ENCODE data around the gene EDEM2.
"Not testable (repeated sequence)": the region's sequence is repeated elsewhere in the genome, so short reads cannot be mapped to it uniquely, and the experiment has no call there.

Gene EDEM2

DNA sequence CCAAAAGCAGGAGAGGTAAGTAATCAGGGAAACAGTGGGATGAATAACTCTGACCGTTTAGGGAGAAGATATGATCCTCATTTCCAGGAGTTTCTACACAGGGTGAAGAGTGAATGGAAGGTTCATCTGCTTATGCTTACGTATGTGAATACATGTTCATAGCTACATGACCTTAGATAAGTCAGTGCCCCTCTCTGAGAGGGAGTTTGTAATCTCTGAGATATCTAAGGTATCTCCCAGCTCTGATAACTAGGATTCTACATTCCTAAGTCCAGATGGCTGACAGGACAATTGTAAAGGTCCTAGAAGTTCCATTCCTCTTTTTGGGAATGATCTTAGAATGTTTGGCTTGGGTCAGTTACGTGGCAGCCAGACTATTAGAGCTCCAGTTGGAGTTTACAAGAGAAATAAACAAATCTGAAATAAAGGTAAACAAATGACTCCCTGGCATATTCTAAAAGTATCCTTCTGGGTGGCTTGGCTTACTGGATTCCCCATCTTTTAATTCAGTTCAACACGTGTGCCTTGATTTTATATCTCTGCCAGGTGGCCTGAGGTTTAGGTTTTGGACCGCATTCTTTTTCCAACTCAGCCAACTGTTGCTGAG is 40.6 kb upstream of the EDEM2 start:
- Histone ChIP-seq H3F3A (ENCODE audit: insufficient read depth) (no peaks in the 10 kb centered on the region), H3K36me3 (ENCODE audit: low read length) (no peaks in the 10 kb centered on the region), H3K4me2 (ENCODE audit: low read depth, low read length, poor library complexity, severe bottlenecking) (no peak overlapping the region), H3K27ac (ENCODE audit: low read depth, low read length) (no peak overlapping the region), H4K20me1 (ENCODE audit: low read depth, low read length) (no peaks in the 10 kb centered on the region), H3K9me3 (ENCODE audit: insufficient read depth, low read length) (no peaks in the 10 kb centered on the region), H2AFZ (ENCODE audit: low read depth, low read length, severe bottlenecking) (no peak overlapping the region), H3K79me2 (ENCODE audit: insufficient read depth, low read length) (no peaks in the 10 kb centered on the region), H3K27me3 (ENCODE audit: low read length) (no peaks in the 10 kb centered on the region), H3K9ac (ENCODE audit: low read length) (no peak overlapping the region), H3K9me2 (replicated peaks; ENCODE audit: insufficient read depth, low read length) (no peaks in the 10 kb centered on the region), H3K4me3 (ENCODE audit: insufficient read depth, low read length, poor library complexity, severe bottlenecking) (no peak overlapping the region)
- TF ChIP-seq, protein P1, sequence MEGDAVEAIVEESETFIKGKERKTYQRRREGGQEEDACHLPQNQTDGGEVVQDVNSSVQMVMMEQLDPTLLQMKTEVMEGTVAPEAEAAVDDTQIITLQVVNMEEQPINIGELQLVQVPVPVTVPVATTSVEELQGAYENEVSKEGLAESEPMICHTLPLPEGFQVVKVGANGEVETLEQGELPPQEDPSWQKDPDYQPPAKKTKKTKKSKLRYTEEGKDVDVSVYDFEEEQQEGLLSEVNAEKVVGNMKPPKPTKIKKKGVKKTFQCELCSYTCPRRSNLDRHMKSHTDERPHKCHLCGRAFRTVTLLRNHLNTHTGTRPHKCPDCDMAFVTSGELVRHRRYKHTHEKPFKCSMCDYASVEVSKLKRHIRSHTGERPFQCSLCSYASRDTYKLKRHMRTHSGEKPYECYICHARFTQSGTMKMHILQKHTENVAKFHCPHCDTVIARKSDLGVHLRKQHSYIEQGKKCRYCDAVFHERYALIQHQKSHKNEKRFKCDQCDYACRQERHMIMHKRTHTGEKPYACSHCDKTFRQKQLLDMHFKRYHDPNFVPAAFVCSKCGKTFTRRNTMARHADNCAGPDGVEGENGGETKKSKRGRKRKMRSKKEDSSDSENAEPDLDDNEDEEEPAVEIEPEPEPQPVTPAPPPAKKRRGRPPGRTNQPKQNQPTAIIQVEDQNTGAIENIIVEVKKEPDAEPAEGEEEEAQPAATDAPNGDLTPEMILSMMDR (IDR thresholded peaks at IDR 0.05; ENCODE audit: insufficient read depth, low read length, poor library complexity, severe bottlenecking) = no peak
- TF ChIP-seq EZH2phosphoT487 (conservative IDR thresholded peaks at IDR 0.05; ENCODE audit: low read length) = no peak

DNA sequence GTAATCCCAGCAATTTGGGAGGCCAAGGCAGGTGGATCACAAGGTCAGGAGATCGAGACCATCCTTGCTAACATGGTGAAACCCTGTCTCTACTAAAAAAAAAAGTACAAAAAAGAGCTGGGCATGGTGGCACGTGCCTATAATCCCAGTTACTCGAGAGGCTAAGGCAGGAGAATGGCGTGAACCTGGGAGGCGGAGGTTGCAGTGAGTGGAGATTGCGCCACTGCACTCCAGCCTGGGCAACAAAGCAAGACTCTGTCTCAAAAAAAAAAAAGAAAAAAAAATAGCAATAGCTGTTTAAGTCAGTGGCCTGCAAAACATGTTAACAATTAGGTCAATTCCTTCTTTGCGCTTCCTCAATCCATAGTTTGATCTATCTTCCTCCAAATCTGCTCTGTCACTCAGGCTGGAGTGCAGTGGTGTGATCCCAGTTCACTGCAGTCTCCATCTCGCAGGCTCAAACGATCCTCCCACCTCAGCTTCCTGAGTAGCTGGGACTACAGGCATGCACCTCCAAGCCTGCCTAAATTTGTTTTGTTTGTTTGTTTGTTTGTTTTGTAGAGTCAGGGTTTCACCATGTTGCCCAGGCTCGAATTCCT is 39.7 kb upstream of the EDEM2 start:
- not testable (repeated sequence) for H4K20me1 ChIP-seq (ENCODE audit: low read depth, low read length); H3K9me2 ChIP-seq (replicated peaks; ENCODE audit: insufficient read depth, low read length); H3K36me3 ChIP-seq (ENCODE audit: low read length); H3K9me3 ChIP-seq (ENCODE audit: insufficient read depth, low read length); H3K9ac ChIP-seq (ENCODE audit: low read length); H2AFZ ChIP-seq (ENCODE audit: low read depth, low read length, severe bottlenecking); H3K27ac ChIP-seq (ENCODE audit: low read depth, low read length); H3K27me3 ChIP-seq (ENCODE audit: low read length); H3K4me3 ChIP-seq (ENCODE audit: insufficient read depth, low read length, poor library complexity, severe bottlenecking); H3F3A ChIP-seq (ENCODE audit: insufficient read depth); H3K4me2 ChIP-seq (ENCODE audit: low read depth, low read length, poor library complexity, severe bottlenecking); H3K79me2 ChIP-seq (ENCODE audit: insufficient read depth, low read length)

DNA sequence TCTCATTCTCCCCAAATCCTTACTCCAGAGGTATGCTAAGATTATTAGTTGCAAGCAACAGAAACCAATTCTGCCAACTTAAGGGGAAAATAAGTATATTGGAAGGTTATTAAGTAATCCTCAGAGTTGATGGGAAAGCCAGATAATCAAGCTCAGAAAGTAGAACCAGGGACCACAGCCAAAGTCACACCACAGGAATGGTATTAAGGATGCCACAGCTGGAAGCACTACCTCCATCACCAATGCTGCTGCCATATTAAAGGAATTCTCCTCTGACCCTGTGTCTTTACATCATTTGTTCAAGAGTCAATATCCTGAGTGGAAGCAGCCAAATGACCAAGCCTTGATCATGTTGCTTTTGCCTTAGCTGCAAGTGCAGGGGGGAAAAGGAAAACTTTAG is 34.6 kb upstream of the EDEM2 start:
- no peak overlapping the region for H3K4me3 ChIP-seq (ENCODE audit: insufficient read depth, low read length, poor library complexity, severe bottlenecking)
- no peaks in the 10 kb centered on the region for H3K36me3 ChIP-seq (ENCODE audit: low read length)
- no peak overlapping the region for H2AFZ ChIP-seq (ENCODE audit: low read depth, low read length, severe bottlenecking)
- no peak overlapping the region for H3K9ac ChIP-seq (ENCODE audit: low read length)
- H3K79me2 ChIP-seq (ENCODE audit: insufficient read depth, low read length) = no peaks in the 10 kb centered on the region
- TF ChIP-seq EZH2phosphoT487 (conservative IDR thresholded peaks at IDR 0.05; ENCODE audit: low read length) = no peak
- TF ChIP-seq, protein P1 (IDR thresholded peaks at IDR 0.05; ENCODE audit: insufficient read depth, low read length, poor library complexity, severe bottlenecking) = no peak
- H3K4me2 ChIP-seq (ENCODE audit: low read depth, low read length, poor library complexity, severe bottlenecking) = no peak overlapping the region
- no peaks in the 10 kb centered on the region for H3K9me3 ChIP-seq (ENCODE audit: insufficient read depth, low read length)
- H3K27me3 ChIP-seq (ENCODE audit: low read length) = no peaks in the 10 kb centered on the region
- no peaks in the 10 kb centered on the region for H3F3A ChIP-seq (ENCODE audit: insufficient read depth)
- H3K27ac ChIP-seq (ENCODE audit: low read depth, low read length) = no peak overlapping the region
- no peaks in the 10 kb centered on the region for H3K9me2 ChIP-seq (replicated peaks; ENCODE audit: insufficient read depth, low read length)
- H4K20me1 ChIP-seq (ENCODE audit: low read depth, low read length) = no peaks in the 10 kb centered on the region

DNA sequence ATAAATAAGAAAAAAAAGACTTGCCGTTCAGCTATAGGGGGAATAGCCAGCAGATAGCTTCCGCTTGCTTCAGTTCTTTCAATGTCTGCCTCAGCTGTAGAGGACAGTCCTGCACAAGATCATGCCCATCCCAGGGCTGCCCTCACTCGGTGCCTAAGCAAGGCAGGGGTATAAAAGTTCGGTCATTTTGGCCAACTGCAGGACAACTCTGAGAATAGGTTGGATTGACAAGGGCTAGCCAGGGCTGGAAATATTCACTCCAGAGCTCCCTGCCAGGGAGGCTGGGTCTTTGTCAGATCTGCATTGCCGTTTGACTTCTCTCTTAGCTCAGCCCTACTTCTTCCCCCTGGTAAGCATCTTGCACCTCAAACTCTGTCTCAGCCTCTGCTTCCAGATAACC is 33.1 kb upstream of the EDEM2 start:
- no peaks in the 10 kb centered on the region for H3K27me3 ChIP-seq (ENCODE audit: low read length)
- H3K79me2 ChIP-seq (ENCODE audit: insufficient read depth, low read length) = no peaks in the 10 kb centered on the region
- H3K27ac ChIP-seq (ENCODE audit: low read depth, low read length) = no peak overlapping the region
- H3K9me3 ChIP-seq (ENCODE audit: insufficient read depth, low read length) = no peaks in the 10 kb centered on the region
- TF ChIP-seq EZH2phosphoT487 (conservative IDR thresholded peaks at IDR 0.05; ENCODE audit: low read length) = no peak
- TF ChIP-seq, protein P1 (IDR thresholded peaks at IDR 0.05; ENCODE audit: insufficient read depth, low read length, poor library complexity, severe bottlenecking) = no peak
- no peak overlapping the region for H3K4me3 ChIP-seq (ENCODE audit: insufficient read depth, low read length, poor library complexity, severe bottlenecking)
- no peaks in the 10 kb centered on the region for H3F3A ChIP-seq (ENCODE audit: insufficient read depth)
- H3K36me3 ChIP-seq (ENCODE audit: low read length) = no peaks in the 10 kb centered on the region
- H3K9ac ChIP-seq (ENCODE audit: low read length) = no peak overlapping the region
- H3K9me2 ChIP-seq (replicated peaks; ENCODE audit: insufficient read depth, low read length) = no peaks in the 10 kb centered on the region
- H4K20me1 ChIP-seq (ENCODE audit: low read depth, low read length) = no peaks in the 10 kb centered on the region
- H3K4me2 ChIP-seq (ENCODE audit: low read depth, low read length, poor library complexity, severe bottlenecking) = no peak overlapping the region
- H2AFZ ChIP-seq (ENCODE audit: low read depth, low read length, severe bottlenecking) = no peak overlapping the region

Data from SU-DHL-6 (cell line).